GM23338 (cell line): ENCODE results near the gene ACP6.

Experiments used
- CTCF ChIP-seq, 2 experiments: fragments of 200-600 bp in 1 of 2; sonication (generic) in 1 of 2; conservative IDR thresholded peaks; 2 replicates each; pipeline versions ENCODE4 v1.5.1 to v1.6.1; 2016 to 2017; ENCODE audit warnings: antibody characterized with exemption in 2 of 2, low read depth in 2 of 2, mild to moderate bottlenecking in 2 of 2, moderate library complexity in 1 of 2
- EZH2 ChIP-seq: fragments of 200-600 bp; sonication (generic); IDR thresholded peaks from one replicate; pipeline ENCODE4 v1.8.0; 2017; ENCODE audit warnings: antibody characterized with exemption, mild to moderate bottlenecking, low read depth; ENCODE audit not compliant: unreplicated experiment
- EZH2phosphoT487 ChIP-seq: fragments of 200-600 bp; sonication (generic); IDR thresholded peaks from one replicate; pipeline ENCODE4 v1.8.1; 2018; ENCODE audit warnings: antibody characterized with exemption; ENCODE audit not compliant: unreplicated experiment
- POLR2AphosphoS5 ChIP-seq: IDR thresholded peaks from 2 replicates; pipeline ENCODE4 v1.6.1; 2016; ENCODE audit warnings: antibody characterized with exemption, low read depth
- STAT1 ChIP-seq: IDR thresholded peaks from one replicate; pipeline ENCODE4 v1.6.1; 2016; ENCODE audit warnings: antibody characterized with exemption; ENCODE audit not compliant: unreplicated experiment
- ZNF114 ChIP-seq: fragments of 250-450 bp; sonication (Bioruptor Pico); IDR thresholded peaks from 2 replicates; pipeline ENCODE4 v1.5.0; 2020; ENCODE audit warnings: mild to moderate bottlenecking, moderate library complexity
- ZNF331 ChIP-seq: fragments of 250-450 bp; sonication (Bioruptor Pico); IDR thresholded peaks from 2 replicates; pipeline ENCODE4 v1.5.0; 2020; ENCODE audit warnings: low read depth, mild to moderate bottlenecking, moderate library complexity
- ZNF462 ChIP-seq: fragments of 250-450 bp; sonication (Bioruptor Pico); IDR thresholded peaks from 2 replicates; pipeline ENCODE4 v1.5.0; 2020; ENCODE audit warnings: mild to moderate bottlenecking, moderate library complexity

- TF ChIP-seq CTCF (conservative IDR thresholded peaks at IDR 0.05; ENCODE audit: low read depth in 2 of 2) = no peak
- TF ChIP-seq EZH2phosphoT487 = no peak
- no peak for TF ChIP-seq POLR2AphosphoS5
- no peak for TF ChIP-seq STAT1
- TF ChIP-seq EZH2 = no peak
- TF ChIP-seq ZNF462 (CRISPR knock-in tag) = no peak
- TF ChIP-seq ZNF114 = no peak
- no peak for TF ChIP-seq ZNF331 (CRISPR knock-in tag)
These were observed 61.7 kb downstream of the ACP6 start for GRCh38 chr1:147608596-147608995.
